ENCODE measurements around the gene HAVCR2.

DNA sequence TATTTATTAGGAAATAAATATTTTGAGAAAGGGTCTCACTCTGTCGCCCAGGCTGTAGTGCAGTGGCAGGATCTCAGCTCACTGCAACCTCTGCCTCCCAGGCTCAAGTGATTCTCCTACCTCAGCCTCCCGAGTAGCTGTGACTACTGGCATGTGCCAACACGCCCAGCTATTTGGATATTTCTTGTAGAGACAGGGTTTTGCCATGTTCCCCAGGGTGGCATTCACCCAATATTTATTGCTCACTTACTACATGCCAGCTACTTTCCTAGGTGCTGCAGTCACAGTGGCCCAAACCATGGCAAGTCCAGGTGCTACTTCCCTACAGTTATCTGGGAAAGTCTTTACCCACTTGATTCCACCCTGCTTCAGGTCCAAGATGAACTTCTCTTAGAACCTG, 42.2 kb upstream of the HAVCR2 start:
- TF ChIP-seq ZNF33B (CRISPR knock-in tag; IDR thresholded peaks at IDR 0.05) (no peak), MAZ (IDR thresholded peaks at IDR 0.05; ENCODE audit: borderline replicate concordance, low read depth, low read length) (no peak), MAZ (CRISPR knock-in tag; IDR thresholded peaks at IDR 0.05; ENCODE audit: low read depth) (no peak), ZNF24 (IDR thresholded peaks at IDR 0.05) (no peak), SIN3A (IDR thresholded peaks at IDR 0.05; ENCODE audit: borderline replicate concordance, low read depth, low read length) (no peak), SCMH1 (CRISPR knock-in tag; IDR thresholded peaks at IDR 0.05; ENCODE audit: borderline replicate concordance) (no peak), EP300 (IDR thresholded peaks at IDR 0.05; ENCODE audit: low read depth in 2 of 2, low read length in 2 of 2) (no peak), EP300 (CRISPR knock-in tag; IDR thresholded peaks at IDR 0.05; ENCODE audit: borderline replicate concordance) (no peak)
- TF ChIP-seq, protein P1, sequence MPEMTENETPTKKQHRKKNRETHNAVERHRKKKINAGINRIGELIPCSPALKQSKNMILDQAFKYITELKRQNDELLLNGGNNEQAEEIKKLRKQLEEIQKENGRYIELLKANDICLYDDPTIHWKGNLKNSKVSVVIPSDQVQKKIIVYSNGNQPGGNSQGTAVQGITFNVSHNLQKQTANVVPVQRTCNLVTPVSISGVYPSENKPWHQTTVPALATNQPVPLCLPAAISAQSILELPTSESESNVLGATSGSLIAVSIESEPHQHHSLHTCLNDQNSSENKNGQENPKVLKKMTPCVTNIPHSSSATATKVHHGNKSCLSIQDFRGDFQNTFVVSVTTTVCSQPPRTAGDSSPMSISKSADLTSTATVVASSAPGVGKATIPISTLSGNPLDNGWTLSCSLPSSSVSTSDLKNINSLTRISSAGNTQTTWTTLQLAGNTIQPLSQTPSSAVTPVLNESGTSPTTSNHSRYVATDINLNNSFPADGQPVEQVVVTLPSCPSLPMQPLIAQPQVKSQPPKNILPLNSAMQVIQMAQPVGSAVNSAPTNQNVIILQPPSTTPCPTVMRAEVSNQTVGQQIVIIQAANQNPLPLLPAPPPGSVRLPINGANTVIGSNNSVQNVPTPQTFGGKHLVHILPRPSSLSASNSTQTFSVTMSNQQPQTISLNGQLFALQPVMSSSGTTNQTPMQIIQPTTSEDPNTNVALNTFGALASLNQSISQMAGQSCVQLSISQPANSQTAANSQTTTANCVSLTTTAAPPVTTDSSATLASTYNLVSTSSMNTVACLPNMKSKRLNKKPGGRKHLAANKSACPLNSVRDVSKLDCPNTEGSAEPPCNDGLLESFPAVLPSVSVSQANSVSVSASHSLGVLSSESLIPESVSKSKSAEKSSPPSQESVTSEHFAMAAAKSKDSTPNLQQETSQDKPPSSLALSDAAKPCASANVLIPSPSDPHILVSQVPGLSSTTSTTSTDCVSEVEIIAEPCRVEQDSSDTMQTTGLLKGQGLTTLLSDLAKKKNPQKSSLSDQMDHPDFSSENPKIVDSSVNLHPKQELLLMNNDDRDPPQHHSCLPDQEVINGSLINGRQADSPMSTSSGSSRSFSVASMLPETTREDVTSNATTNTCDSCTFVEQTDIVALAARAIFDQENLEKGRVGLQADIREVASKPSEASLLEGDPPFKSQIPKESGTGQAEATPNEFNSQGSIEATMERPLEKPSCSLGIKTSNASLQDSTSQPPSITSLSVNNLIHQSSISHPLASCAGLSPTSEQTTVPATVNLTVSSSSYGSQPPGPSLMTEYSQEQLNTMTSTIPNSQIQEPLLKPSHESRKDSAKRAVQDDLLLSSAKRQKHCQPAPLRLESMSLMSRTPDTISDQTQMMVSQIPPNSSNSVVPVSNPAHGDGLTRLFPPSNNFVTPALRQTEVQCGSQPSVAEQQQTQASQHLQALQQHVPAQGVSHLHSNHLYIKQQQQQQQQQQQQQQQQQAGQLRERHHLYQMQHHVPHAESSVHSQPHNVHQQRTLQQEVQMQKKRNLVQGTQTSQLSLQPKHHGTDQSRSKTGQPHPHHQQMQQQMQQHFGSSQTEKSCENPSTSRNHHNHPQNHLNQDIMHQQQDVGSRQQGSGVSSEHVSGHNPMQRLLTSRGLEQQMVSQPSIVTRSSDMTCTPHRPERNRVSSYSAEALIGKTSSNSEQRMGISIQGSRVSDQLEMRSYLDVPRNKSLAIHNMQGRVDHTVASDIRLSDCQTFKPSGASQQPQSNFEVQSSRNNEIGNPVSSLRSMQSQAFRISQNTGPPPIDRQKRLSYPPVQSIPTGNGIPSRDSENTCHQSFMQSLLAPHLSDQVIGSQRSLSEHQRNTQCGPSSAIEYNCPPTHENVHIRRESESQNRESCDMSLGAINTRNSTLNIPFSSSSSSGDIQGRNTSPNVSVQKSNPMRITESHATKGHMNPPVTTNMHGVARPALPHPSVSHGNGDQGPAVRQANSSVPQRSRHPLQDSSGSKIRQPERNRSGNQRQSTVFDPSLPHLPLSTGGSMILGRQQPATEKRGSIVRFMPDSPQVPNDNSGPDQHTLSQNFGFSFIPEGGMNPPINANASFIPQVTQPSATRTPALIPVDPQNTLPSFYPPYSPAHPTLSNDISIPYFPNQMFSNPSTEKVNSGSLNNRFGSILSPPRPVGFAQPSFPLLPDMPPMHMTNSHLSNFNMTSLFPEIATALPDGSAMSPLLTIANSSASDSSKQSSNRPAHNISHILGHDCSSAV (CRISPR knock-in tag; IDR thresholded peaks at IDR 0.05; ENCODE audit: borderline replicate concordance) = no peak
- TF ChIP-seq, protein P2, sequence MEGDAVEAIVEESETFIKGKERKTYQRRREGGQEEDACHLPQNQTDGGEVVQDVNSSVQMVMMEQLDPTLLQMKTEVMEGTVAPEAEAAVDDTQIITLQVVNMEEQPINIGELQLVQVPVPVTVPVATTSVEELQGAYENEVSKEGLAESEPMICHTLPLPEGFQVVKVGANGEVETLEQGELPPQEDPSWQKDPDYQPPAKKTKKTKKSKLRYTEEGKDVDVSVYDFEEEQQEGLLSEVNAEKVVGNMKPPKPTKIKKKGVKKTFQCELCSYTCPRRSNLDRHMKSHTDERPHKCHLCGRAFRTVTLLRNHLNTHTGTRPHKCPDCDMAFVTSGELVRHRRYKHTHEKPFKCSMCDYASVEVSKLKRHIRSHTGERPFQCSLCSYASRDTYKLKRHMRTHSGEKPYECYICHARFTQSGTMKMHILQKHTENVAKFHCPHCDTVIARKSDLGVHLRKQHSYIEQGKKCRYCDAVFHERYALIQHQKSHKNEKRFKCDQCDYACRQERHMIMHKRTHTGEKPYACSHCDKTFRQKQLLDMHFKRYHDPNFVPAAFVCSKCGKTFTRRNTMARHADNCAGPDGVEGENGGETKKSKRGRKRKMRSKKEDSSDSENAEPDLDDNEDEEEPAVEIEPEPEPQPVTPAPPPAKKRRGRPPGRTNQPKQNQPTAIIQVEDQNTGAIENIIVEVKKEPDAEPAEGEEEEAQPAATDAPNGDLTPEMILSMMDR (CRISPR knock-in tag; IDR thresholded peaks at IDR 0.05) = no peak

All from HepG2 (cell line).